Fibroblast of pulmonary artery (primary cell): ENCODE data around the gene SMYD3.
"Not testable (repeated sequence)": the region's sequence is repeated elsewhere in the genome, so short reads cannot be mapped to it uniquely, and the experiment has no call there.

Source experiments
- DNase-seq: peaks from one replicate; pipeline ENCODE4 v3.0.0-alpha.2; 2010; ENCODE audit warnings: low read depth
- H3K4me3 ChIP-seq: replicated peaks from 2 replicates; pipeline ENCODE4 v1.5.1; 2011; ENCODE audit warnings: low read depth, mild to moderate bottlenecking, control low read depth, low read length, moderate library complexity
- CTCF ChIP-seq: IDR thresholded peaks from 2 replicates; pipeline ENCODE4 v1.5.1; 2011; ENCODE audit warnings: mild to moderate bottlenecking, control low read depth, low read length, inconsistent platforms; ENCODE audit errors: missing control alignments

SMYD3 gene

GRCh38 chr1:246333855-246334254, 173.2 kb downstream of the SMYD3 start:
- no peak for TF ChIP-seq CTCF
- DNase-seq, result no peak
- H3K4me3 ChIP-seq, result no peak overlapping the region

- DNase-seq, result no peak
- TF ChIP-seq CTCF, result no peak
- H3K4me3 ChIP-seq, result no peak overlapping the region
Measured at GRCh38 chr1:246332078-246332477, 175.0 kb downstream of the SMYD3 start.

GRCh38 chr1:246329900-246330299, 177.2 kb downstream of the SMYD3 start:
- DNase-seq, result no peak
- no peak overlapping the region for H3K4me3 ChIP-seq
- TF ChIP-seq CTCF, result no peak

- DNase-seq, H3K4me3 ChIP-seq: not testable (repeated sequence)
Measured at GRCh38 chr1:246329292-246329691, 177.8 kb downstream of the SMYD3 start.

GRCh38 chr1:246324711-246325110, 182.4 kb downstream of the SMYD3 start:
- no peak for TF ChIP-seq CTCF
- H3K4me3 ChIP-seq, result no peak overlapping the region
- DNase-seq, result peak; percentile 6

- not testable (repeated sequence) for DNase-seq, H3K4me3 ChIP-seq
Measured at GRCh38 chr1:246324033-246324432, 183.0 kb downstream of the SMYD3 start.

- TF ChIP-seq CTCF, result no peak
- peak; percentile 69 for DNase-seq
- no peak overlapping the region for H3K4me3 ChIP-seq
Measured at GRCh38 chr1:246320286-246320685, 186.8 kb downstream of the SMYD3 start.

- TF ChIP-seq CTCF, result no peak
- no peak for DNase-seq
- H3K4me3 ChIP-seq, result no peak overlapping the region
Measured at GRCh38 chr1:246319083-246319714, 187.9 kb downstream of the SMYD3 start.
